ENCODE data around the gene SALL3.
"Not testable (repeated sequence)": the region's sequence is repeated elsewhere in the genome, so short reads cannot be mapped to it uniquely, and the experiment has no call there.

Gene SALL3

DNA sequence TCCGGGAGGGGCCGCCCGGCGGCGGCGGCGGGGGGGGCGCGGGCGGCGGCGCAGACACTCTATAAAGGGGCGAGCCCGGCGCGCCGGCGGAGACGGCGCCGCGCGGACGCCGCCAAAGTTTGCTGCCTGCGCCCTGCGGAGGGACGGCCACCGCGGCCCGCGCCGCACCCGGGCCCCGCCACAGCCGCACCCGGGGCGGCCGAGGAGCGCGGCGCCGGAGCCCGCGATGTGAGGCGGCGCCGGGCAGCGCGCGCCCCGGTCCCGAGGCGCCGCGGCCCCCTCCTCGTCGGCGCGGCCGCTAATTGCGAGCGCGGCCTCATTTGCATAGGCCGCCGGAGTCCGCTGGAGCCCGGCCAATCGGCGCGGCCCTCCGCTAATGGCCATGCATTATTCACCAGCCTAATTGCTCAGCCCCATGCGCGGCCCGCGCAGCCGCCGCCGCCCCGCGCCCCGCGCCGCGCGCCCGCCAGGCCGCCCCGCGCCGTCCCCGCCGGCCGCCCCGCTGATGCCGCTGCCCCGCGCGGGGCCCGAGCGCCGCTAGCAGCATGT is at the start of gene SALL3:
SALL3 (plus strand) TSS at position 89 of the 549 bp plus-strand sequence; CDS start at position 546, 457 bp downstream.
- Mint-ChIP-seq H3K27ac (ENCODE audit: low read depth) (no peak within 1 kb of the TSS), H3K4me1 (peaks cover 6% of the 10 kb centered on the region), H3K36me3 (ENCODE audit: insufficient read depth) (peaks cover 4% of the 10 kb centered on the region), H3K4me3 (no peak within 1 kb of the TSS), H3K9me3 (no peaks in the 10 kb centered on the region), H3K27me3 (peaks cover 71% of the 10 kb centered on the region)
- no peak for ATAC-seq (replicated peaks; ENCODE audit: extremely low read depth, poor library complexity, severe bottlenecking)
- no peak for DNase-seq (ENCODE audit: low spot score in 2 of 2)

- Mint-ChIP-seq H3K36me3 (ENCODE audit: insufficient read depth) (no peaks in the 10 kb centered on the region), H3K9me3 (no peaks in the 10 kb centered on the region), H3K4me1 (no peaks in the 10 kb centered on the region), H3K27ac (ENCODE audit: low read depth) (no peak overlapping the region), H3K4me3 (no peak overlapping the region), H3K27me3 (no peaks in the 10 kb centered on the region)
- DNase-seq (ENCODE audit: low spot score in 2 of 2) (no peak), ATAC-seq (replicated peaks; ENCODE audit: extremely low read depth, poor library complexity, severe bottlenecking) (no peak)
These were observed 47.3 kb upstream of the SALL3 start for GRCh38 chr18:78932281-78932680.

- Mint-ChIP-seq H3K36me3 (ENCODE audit: insufficient read depth) (no peaks in the 10 kb centered on the region), H3K27ac (ENCODE audit: low read depth) (no peak overlapping the region), H3K9me3 (no peaks in the 10 kb centered on the region), H3K4me1 (no peaks in the 10 kb centered on the region), H3K4me3 (no peak overlapping the region), H3K27me3 (no peaks in the 10 kb centered on the region)
- no peak for DNase-seq (ENCODE audit: low spot score in 2 of 2)
- no peak for ATAC-seq (replicated peaks; ENCODE audit: extremely low read depth, poor library complexity, severe bottlenecking)
These were observed 45.6 kb upstream of the SALL3 start for GRCh38 chr18:78934003-78934402.

DNA sequence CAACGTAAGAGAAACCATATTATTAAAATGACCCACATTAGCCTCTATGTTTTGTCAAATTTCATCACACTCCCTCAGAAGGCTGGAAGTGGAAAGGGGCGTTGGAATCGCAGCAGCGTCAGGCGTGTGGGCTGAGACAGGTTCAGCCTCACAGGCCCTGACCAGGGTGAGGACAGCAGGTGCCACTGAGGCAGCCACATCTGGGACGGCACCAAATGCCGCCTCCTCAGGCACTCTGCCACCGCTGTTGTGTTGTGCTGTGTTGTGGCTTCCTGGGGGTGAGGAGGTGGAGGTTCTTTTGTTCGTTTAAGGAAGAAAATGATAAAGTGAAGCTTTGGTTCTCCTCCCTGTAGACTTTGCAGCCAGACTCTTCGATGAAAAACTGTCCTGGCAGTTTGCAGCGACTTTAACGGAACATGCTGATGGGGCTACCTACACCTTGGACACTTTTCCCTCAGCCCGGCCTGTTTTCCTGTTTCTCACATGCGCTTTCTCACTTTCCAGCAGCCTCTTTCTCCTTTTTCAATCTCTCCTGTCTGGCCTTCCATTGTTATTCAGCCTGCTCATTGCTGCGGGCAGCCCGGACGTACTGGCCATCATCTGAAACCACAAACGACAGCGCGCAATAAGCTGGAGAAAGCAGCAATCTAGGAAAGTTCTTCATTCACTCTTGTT is 44.9 kb upstream of the SALL3 start:
- Mint-ChIP-seq H3K4me3 (no peak overlapping the region), H3K36me3 (ENCODE audit: insufficient read depth) (no peaks in the 10 kb centered on the region)
- ATAC-seq (replicated peaks; ENCODE audit: extremely low read depth, poor library complexity, severe bottlenecking): no peak

DNA sequence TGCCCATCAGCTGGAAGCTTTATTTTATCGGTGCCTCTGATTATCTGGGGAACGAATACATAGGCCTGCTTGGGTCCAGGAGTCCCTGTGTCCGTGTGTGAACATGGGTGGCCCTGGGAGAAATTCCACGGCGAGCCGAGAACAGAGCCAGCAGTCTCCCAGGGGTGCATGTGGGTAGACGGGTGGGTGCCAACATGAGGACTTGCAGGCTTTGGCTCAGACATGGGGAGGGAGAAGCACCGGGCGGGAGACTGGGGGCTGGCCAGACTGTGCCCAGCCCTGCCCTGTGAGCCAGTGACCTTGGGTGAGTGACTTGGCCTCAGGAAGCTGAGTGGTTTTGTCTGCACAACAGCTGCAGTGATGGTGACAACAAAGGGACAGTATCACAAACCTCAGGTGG is 44.2 kb upstream of the SALL3 start:
- Mint-ChIP-seq H3K9me3 (no peaks in the 10 kb centered on the region), H3K27ac (ENCODE audit: low read depth) (no peak overlapping the region), H3K4me1 (no peaks in the 10 kb centered on the region), H3K4me3 (no peak overlapping the region), H3K27me3 (peaks cover 8% of the 10 kb centered on the region), H3K36me3 (ENCODE audit: insufficient read depth) (no peaks in the 10 kb centered on the region)
- ATAC-seq (replicated peaks; ENCODE audit: extremely low read depth, poor library complexity, severe bottlenecking) (no peak), DNase-seq (ENCODE audit: low spot score in 2 of 2) (no peak)

More for the DNA sequence above, 44.9 kb upstream of the SALL3 start:
- no peak for DNase-seq (ENCODE audit: low spot score in 2 of 2)
- Mint-ChIP-seq H3K9me3 (no peaks in the 10 kb centered on the region), H3K27ac (ENCODE audit: low read depth) (no peak overlapping the region), H3K27me3 (peaks cover 1% of the 10 kb centered on the region), H3K4me1 (no peaks in the 10 kb centered on the region)

- Mint-ChIP-seq H3K4me3 (no peak overlapping the region), H3K4me1 (no peaks in the 10 kb centered on the region), H3K36me3 (ENCODE audit: insufficient read depth) (no peaks in the 10 kb centered on the region), H3K27me3 (peaks cover 10% of the 10 kb centered on the region), H3K27ac (ENCODE audit: low read depth) (no peak overlapping the region), H3K9me3 (no peaks in the 10 kb centered on the region)
- no peak for ATAC-seq (replicated peaks; ENCODE audit: extremely low read depth, poor library complexity, severe bottlenecking)
- no peak for DNase-seq (ENCODE audit: low spot score in 2 of 2)
These were observed 43.2 kb upstream of the SALL3 start for GRCh38 chr18:78936251-78937005.

DNA sequence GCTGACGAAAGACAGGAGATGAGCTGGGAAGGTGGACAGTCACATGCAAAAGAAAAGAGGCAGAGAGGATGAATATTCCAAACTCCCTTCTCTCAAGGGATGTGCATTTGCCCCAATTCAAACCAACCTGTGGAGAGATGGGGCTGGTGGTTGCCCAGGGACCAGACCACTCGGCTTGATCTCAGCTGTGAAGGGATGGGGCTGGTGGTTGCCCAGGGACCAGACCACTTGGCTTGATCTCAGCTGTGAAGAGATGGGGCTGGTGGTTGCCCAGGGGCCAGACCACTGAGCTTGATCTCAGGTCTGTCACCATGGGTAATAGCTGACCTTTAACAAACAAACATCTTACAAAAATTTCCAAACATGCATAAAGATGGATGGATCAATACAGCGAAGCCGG is 42.5 kb upstream of the SALL3 start:
- Mint-ChIP-seq H3K27me3 (peaks cover 10% of the 10 kb centered on the region), H3K36me3 (ENCODE audit: insufficient read depth) (no peaks in the 10 kb centered on the region), H3K4me1 (no peaks in the 10 kb centered on the region), H3K9me3 (no peaks in the 10 kb centered on the region), H3K27ac (ENCODE audit: low read depth) (no peak overlapping the region), H3K4me3 (no peak overlapping the region)
- DNase-seq (ENCODE audit: low spot score in 2 of 2) (no peak), ATAC-seq (replicated peaks; ENCODE audit: extremely low read depth, poor library complexity, severe bottlenecking) (no peak)

DNA sequence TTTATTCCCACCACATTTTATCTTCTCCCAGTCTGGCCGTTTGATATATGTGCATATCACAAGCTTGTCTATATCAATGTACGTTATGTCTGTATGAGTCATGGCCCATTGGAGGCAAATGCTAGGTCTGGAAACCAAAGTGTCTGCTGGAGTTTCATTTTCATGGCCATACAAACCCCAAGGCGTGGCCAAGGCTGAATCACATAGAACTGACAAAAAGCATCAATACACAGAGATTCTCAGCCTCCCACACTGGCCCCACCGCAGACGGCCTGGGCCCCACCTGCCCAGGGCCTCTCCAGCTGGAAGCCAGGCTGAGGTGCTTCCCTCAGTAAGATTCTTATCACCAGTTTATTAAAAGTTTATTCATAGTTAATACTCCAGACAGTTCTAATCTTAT is 40.5 kb upstream of the SALL3 start:
- Mint-ChIP-seq H3K4me3 (no peak overlapping the region), H3K4me1 (no peaks in the 10 kb centered on the region), H3K27me3 (peaks cover 24% of the 10 kb centered on the region), H3K9me3 (no peaks in the 10 kb centered on the region), H3K27ac (ENCODE audit: low read depth) (no peak overlapping the region), H3K36me3 (ENCODE audit: insufficient read depth) (no peaks in the 10 kb centered on the region)
- no peak for DNase-seq (ENCODE audit: low spot score in 2 of 2)
- ATAC-seq (replicated peaks; ENCODE audit: extremely low read depth, poor library complexity, severe bottlenecking): no peak

DNA sequence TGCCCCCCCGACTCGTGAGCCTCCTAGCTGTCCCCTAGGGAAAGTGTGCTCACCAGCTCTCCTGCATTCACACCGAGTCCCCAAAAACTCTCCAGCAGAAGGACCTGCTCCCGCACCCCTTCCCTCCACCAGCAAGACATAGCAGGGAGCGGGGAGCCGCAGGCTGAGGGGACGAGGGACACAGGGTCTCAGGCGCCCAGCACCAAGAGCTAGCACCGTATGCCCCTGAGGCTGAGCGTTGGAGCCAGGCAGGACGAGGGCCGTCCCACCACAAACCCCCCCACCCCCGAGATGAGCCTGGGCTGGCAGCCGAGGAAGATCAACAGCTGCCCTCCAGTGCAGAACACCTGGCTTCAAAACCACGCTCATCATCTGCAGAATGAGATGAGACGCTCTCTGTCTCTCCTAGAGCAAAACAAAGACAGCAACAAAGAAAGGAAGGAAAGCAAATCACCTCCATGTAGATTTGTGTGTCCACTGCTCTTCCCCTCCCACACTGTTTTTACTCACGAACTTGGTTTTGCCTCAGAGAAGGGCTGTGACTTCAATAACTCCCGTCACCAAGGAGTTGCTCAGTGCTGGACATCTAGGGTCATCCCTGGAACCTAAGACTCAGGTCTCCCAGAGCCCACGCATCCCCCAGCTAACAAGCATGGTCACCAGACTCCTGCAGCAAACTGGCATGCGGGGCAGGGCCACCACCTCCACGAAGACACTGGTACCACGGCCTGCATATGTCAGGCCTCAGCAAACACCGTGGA is 39.7 kb upstream of the SALL3 start:
- Mint-ChIP-seq H3K4me1 (no peaks in the 10 kb centered on the region), H3K27me3 (peaks cover 28% of the 10 kb centered on the region), H3K36me3 (ENCODE audit: insufficient read depth) (no peaks in the 10 kb centered on the region), H3K4me3 (no peak overlapping the region), H3K27ac (ENCODE audit: low read depth) (no peak overlapping the region), H3K9me3 (no peaks in the 10 kb centered on the region)
- ATAC-seq (replicated peaks; ENCODE audit: extremely low read depth, poor library complexity, severe bottlenecking) (no peak), DNase-seq (ENCODE audit: low spot score in 2 of 2) (no peak)

DNA sequence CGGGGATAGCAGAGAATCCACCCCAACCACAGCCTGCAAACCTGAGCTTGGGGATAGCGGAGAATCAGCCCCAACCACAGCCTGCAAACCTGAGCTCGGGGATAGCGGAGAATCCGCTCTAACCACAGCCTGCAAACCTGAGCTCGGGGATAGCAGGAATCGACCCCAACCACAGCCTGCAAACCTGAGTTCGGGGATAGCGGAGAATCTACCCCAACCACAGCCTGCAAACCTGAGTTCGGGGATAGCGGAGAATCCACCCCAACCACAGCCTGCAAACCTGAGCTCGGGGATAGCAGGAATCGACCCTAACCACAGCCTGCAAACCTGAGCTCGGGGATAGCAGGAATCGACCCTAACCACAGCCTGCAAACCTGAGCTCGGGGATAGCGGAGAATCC is 37.4 kb upstream of the SALL3 start:
- H3K27me3 Mint-ChIP-seq: peaks cover 43% of the 10 kb centered on the region
- H3K36me3 Mint-ChIP-seq (ENCODE audit: insufficient read depth); H3K4me1 Mint-ChIP-seq; DNase-seq (ENCODE audit: low spot score in 2 of 2); H3K4me3 Mint-ChIP-seq; H3K9me3 Mint-ChIP-seq; ATAC-seq (replicated peaks; ENCODE audit: extremely low read depth, poor library complexity, severe bottlenecking); H3K27ac Mint-ChIP-seq (ENCODE audit: low read depth): not testable (repeated sequence)

- H3K27me3 Mint-ChIP-seq: peaks cover 48% of the 10 kb centered on the region
These were observed 34.0 kb upstream of the SALL3 start for GRCh38 chr18:78945628-78946027.

DNA sequence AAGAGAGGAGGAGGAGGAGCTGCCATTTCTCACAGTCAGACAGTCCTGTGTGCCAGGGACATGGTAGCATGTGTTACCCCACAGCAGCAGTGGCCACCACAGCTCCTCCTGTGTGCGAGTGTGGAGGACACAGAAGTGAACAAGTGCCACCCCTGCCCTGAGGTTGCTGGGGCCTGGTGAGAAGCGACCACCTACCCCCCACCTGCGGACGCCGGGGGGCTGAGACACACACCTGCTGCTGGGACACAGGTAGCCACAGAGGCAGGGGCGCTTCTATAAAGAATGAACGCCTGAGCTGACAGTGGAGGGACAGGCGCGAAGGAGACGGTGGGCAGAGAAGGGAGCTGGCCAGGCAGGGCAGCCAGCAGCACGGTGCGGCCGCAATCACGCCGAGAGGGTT is 32.3 kb upstream of the SALL3 start:
- Mint-ChIP-seq H3K9me3 (no peaks in the 10 kb centered on the region), H3K4me1 (no peaks in the 10 kb centered on the region)
- no peak for ATAC-seq (replicated peaks; ENCODE audit: extremely low read depth, poor library complexity, severe bottlenecking)

More at GRCh38 chr18:78945628-78946027, 34.0 kb upstream of the SALL3 start:
- H3K9me3 Mint-ChIP-seq: no peaks in the 10 kb centered on the region
- no peaks in the 10 kb centered on the region for H3K4me1 Mint-ChIP-seq
- H3K36me3 Mint-ChIP-seq (ENCODE audit: insufficient read depth): no peaks in the 10 kb centered on the region
- ATAC-seq (replicated peaks; ENCODE audit: extremely low read depth, poor library complexity, severe bottlenecking) (no peak), DNase-seq (ENCODE audit: low spot score in 2 of 2) (no peak)
- no peak overlapping the region for H3K27ac Mint-ChIP-seq (ENCODE audit: low read depth)
- H3K4me3 Mint-ChIP-seq: no peak overlapping the region

More for the DNA sequence above, 32.3 kb upstream of the SALL3 start:
- no peak overlapping the region for H3K4me3 Mint-ChIP-seq
- H3K36me3 Mint-ChIP-seq (ENCODE audit: insufficient read depth): no peaks in the 10 kb centered on the region
- peaks cover 48% of the 10 kb centered on the region for H3K27me3 Mint-ChIP-seq
- DNase-seq (ENCODE audit: low spot score in 2 of 2): no peak
- no peak overlapping the region for H3K27ac Mint-ChIP-seq (ENCODE audit: low read depth)

Measured in central memory CD8-positive, alpha-beta T cell (primary cell).